Renal pelvis (tissue), 4 donors: ENCODE measurements around the gene DTYMK. TPM values are rescaled to one million over a fixed set of nuclear protein-coding genes. Genes with fewer than 3 reads are reported as not detected.

Source experiments
- DNase-seq: peaks from one replicate; pipeline ENCODE4 v3.0.0-alpha.2; 2013
- polyA plus RNA-seq, 3 donors: library from polyadenylated mRNA; unstranded; fragments of 120-200 nt; gene quantifications; one replicate each; pipeline ENCODE4 v1.2.1, GENCODE V29; 2013; ENCODE audit not compliant: insufficient read length in 3 of 3

Gene DTYMK
- polyA plus RNA-seq, 3 donors: 45.7 to 49.5 (median 47.5) TPM

- DNase-seq: no peak
Observed at GRCh38 chr2:241632478-241633325, 53.9 kb downstream of the DTYMK start.

DNA sequence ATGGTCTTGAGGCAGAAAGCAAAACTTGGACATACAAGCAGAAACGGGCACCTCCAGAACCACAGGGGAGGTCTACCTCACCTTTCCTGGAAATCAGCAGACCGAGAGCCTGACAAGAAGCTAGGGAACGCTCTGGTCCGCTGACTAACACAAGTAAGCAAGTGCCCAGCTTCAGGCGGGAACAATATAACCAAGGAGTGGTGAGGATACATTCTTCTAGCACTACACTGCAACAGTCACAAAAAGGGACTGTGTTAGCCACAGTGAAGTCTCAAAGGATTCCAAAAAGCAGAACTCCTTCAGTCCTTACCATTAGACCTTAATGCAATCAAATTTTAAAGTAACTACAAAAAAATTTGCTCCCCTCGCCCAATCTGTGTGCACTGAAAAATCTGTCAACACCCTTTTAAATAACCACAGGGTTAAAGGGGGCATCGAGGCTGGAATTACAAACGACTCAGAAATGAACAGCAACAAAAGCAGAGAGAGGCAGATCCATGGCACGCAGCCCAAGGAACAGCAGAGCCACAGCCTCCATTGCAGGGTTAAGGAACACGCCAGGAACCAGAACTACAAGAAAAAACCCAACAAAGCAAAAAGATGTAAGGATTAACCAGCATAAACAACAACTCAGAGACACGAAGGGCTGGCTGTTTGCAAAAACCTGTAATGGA is 56.7 kb downstream of the DTYMK start:
- no peak for DNase-seq

DNA sequence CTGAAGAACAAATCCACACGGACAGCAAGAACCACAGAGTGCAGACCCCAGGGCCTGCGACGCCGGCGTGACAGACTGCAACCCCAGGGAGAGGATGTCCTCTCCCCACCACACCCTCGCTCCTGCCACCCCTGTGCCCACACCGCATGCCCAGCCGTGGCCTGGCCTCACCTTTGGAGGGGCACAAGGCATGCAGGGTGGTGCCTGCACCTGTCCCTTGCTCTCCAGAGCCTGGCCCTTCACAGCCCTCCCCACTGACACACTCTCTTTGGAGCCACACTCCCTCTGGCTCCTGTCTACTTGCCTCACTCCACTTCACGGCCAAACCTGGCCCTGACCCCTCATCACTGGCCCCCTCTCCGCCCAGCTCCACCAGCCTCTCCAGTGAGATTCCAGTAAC is 58.9 kb downstream of the DTYMK start:
- no peak for DNase-seq

Other genes starting within 250 kb of the DTYMK start
- gene STK25, start 178.2 kb downstream of the DTYMK start, polyA plus RNA-seq: 100 to 1,000 TPM; 204 to 240 (median 217) TPM
- gene BOK, start 128.1 kb downstream of the DTYMK start, polyA plus RNA-seq: 10 to 100 TPM; 24.7 to 29.9 (median 28.4) TPM
- 10 to 100 TPM; 59.2 to 74.3 (median 68.4) TPM for gene THAP4, start 49.7 kb downstream of the DTYMK start, polyA plus RNA-seq
- 100 to 1,000 TPM in 2 of 3 donors, 10 to 100 TPM in 1; 83.8 to 106 (median 103) TPM for gene ATG4B, start 49.1 kb downstream of the DTYMK start, polyA plus RNA-seq
- gene ING5, start 15.2 kb upstream of the DTYMK start, polyA plus RNA-seq: 10 to 100 TPM; 39.2 to 49.4 (median 49.4) TPM
- gene D2HGDH, start 47.8 kb upstream of the DTYMK start, polyA plus RNA-seq: 10 to 100 TPM; 43.0 to 81.1 (median 62.5) TPM
- under 1 TPM; 0.43 to 0.88 (median 0.77) TPM for gene GAL3ST2, start 90.0 kb upstream of the DTYMK start, polyA plus RNA-seq
- 1 to 10 TPM; 1.9 to 2.5 (median 2.5) TPM for gene NEU4, start 122.4 kb upstream of the DTYMK start, polyA plus RNA-seq
- gene PDCD1, start 172.1 kb upstream of the DTYMK start, polyA plus RNA-seq: under 1 TPM; 0.11 to 0.59 (median 0.21) TPM
- under 1 TPM in 1 of 3 donors, not detected in 2; 0.09 TPM for gene RTP5, start 182.9 kb upstream of the DTYMK start, polyA plus RNA-seq